ENCODE measurements around the gene ELAC1. TPM values are rescaled to one million over a fixed set of nuclear protein-coding genes. Genes with fewer than 3 reads are reported as not detected.

The ELAC1 gene
- total and polyA plus RNA-seq, 3 donors from 2014 or later = 12.0 to 16.9 (median 13.4) TPM

- intact Hi-C loops (cut with DNase I; ENCODE audit: low total_unique reads) = no loop called here
- no peaks in the 10 kb centered on the region for H3K4me1 ChIP-seq
- no peak overlapping the region for H3K27ac ChIP-seq
- no peaks in the 10 kb centered on the region for H3K27me3 ChIP-seq
- WGBS, 2 donors = 84 to 89% methylated on average over 2 of the region's 2 CpGs
- H3K36me3 ChIP-seq (ENCODE audit: low read depth, missing control alignments) = no peaks in the 10 kb centered on the region
- no peak overlapping the region for H3K4me3 ChIP-seq
- no peaks in the 10 kb centered on the region for H3K9me3 ChIP-seq
- DNase-seq = no peak
- no peak for TF ChIP-seq POLR2A (IDR thresholded peaks at IDR 0.05)
- TF ChIP-seq, protein P1, sequence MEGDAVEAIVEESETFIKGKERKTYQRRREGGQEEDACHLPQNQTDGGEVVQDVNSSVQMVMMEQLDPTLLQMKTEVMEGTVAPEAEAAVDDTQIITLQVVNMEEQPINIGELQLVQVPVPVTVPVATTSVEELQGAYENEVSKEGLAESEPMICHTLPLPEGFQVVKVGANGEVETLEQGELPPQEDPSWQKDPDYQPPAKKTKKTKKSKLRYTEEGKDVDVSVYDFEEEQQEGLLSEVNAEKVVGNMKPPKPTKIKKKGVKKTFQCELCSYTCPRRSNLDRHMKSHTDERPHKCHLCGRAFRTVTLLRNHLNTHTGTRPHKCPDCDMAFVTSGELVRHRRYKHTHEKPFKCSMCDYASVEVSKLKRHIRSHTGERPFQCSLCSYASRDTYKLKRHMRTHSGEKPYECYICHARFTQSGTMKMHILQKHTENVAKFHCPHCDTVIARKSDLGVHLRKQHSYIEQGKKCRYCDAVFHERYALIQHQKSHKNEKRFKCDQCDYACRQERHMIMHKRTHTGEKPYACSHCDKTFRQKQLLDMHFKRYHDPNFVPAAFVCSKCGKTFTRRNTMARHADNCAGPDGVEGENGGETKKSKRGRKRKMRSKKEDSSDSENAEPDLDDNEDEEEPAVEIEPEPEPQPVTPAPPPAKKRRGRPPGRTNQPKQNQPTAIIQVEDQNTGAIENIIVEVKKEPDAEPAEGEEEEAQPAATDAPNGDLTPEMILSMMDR (IDR thresholded peaks at IDR 0.05) = no peak
Measured at GRCh38 chr18:50928551-50928950, 39.3 kb upstream of the ELAC1 start.

DNA sequence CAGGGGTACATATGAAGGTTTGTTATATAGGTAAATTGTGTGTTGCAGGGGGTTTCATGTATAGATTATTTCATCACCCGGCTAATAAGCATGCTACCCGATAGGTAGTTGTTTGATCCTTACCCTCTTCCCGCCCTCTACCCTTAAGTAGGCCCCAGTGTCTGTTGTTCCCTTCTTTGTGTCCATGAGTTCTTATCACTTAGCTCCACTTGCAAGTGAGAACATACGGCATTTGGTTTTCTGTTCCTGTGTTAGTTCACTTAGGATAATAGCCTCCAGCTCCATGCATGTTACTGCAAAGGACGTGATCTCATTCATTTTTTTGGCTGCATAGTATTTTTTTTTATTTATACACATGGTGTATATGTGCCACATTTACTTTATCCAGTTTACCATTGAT is 34.2 kb upstream of the ELAC1 start:
- Histone ChIP-seq H3K36me3 (ENCODE audit: low read depth, missing control alignments) (no peaks in the 10 kb centered on the region), H3K9me3 (no peaks in the 10 kb centered on the region), H3K27me3 (no peaks in the 10 kb centered on the region), H3K4me1 (no peaks in the 10 kb centered on the region), H3K4me3 (no peak overlapping the region), H3K27ac (no peak overlapping the region)
- DNase-seq = no peak
- TF ChIP-seq, protein P1 (IDR thresholded peaks at IDR 0.05) = no peak
- TF ChIP-seq POLR2A (IDR thresholded peaks at IDR 0.05) = no peak
- intact Hi-C loops (cut with DNase I; ENCODE audit: low total_unique reads) = no loop called here
- 93 to 97% methylated on average over 5 of the region's 5 CpGs for WGBS, 2 donors

- Histone ChIP-seq H3K27ac (no peak overlapping the region), H3K36me3 (ENCODE audit: low read depth, missing control alignments) (no peaks in the 10 kb centered on the region), H3K4me1 (no peaks in the 10 kb centered on the region), H3K27me3 (no peaks in the 10 kb centered on the region), H3K4me3 (no peak overlapping the region), H3K9me3 (no peaks in the 10 kb centered on the region)
- no peak for DNase-seq
- TF ChIP-seq POLR2A (IDR thresholded peaks at IDR 0.05) = no peak
- TF ChIP-seq, protein P1 (IDR thresholded peaks at IDR 0.05) = no peak
- intact Hi-C loops (cut with DNase I; ENCODE audit: low total_unique reads) = no loop called here
- 95 to 97% methylated on average over 6 of the region's 6 CpGs for WGBS, 2 donors
Measured at GRCh38 chr18:50934545-50935211, 33.2 kb upstream of the ELAC1 start.

GRCh38 chr18:50935493-50936191 is 32.2 kb upstream of the ELAC1 start:
- Histone ChIP-seq H3K36me3 (ENCODE audit: low read depth, missing control alignments) (no peaks in the 10 kb centered on the region), H3K27me3 (no peaks in the 10 kb centered on the region), H3K9me3 (no peaks in the 10 kb centered on the region), H3K27ac (no peak overlapping the region), H3K4me1 (no peaks in the 10 kb centered on the region), H3K4me3 (no peak overlapping the region)
- 91 to 97% methylated on average over 6 of the region's 6 CpGs for WGBS, 2 donors
- no peak for DNase-seq
- intact Hi-C loops (cut with DNase I; ENCODE audit: low total_unique reads) = no loop called here
- no peak for TF ChIP-seq POLR2A (IDR thresholded peaks at IDR 0.05)
- TF ChIP-seq, protein P1 (IDR thresholded peaks at IDR 0.05) = no peak

Measured in testis (tissue), 3 donors.